ENCODE results near the gene SFMBT1.
A peak's percentile ranks its signal among the peaks of the same experiment; 100 is the strongest.

The SFMBT1 gene

GRCh38 chr3:53003320-53003719 lies 42.6 kb downstream of the SFMBT1 start:
- H3K4me3 ChIP-seq (ENCODE audit: low read depth, low read length): no peak overlapping the region
- DNase-seq (ENCODE audit: low read depth): no peak
- no peak for TF ChIP-seq CTCF (IDR thresholded peaks at IDR 0.05; ENCODE audit: control insufficient read depth, extremely low read depth, insufficient read depth)

- no peak for DNase-seq (ENCODE audit: low read depth)
- no peak for TF ChIP-seq CTCF (IDR thresholded peaks at IDR 0.05; ENCODE audit: control insufficient read depth, extremely low read depth, insufficient read depth)
- no peak overlapping the region for H3K4me3 ChIP-seq (ENCODE audit: low read depth, low read length)
Measured at GRCh38 chr3:52998771-52999513, 46.9 kb downstream of the SFMBT1 start.

- no peak overlapping the region for H3K4me3 ChIP-seq (ENCODE audit: low read depth, low read length)
- TF ChIP-seq CTCF (IDR thresholded peaks at IDR 0.05; ENCODE audit: control insufficient read depth, extremely low read depth, insufficient read depth): no peak
- no peak for DNase-seq (ENCODE audit: low read depth)
Measured at GRCh38 chr3:52990637-52991036, 55.2 kb downstream of the SFMBT1 start.

GRCh38 chr3:52986938-52987337 lies 58.9 kb downstream of the SFMBT1 start:
- TF ChIP-seq CTCF (IDR thresholded peaks at IDR 0.05; ENCODE audit: control insufficient read depth, extremely low read depth, insufficient read depth): peak; percentile 42; the same call in 1 of the 2 replicates
- H3K4me3 ChIP-seq (ENCODE audit: low read depth, low read length): no peak overlapping the region
- DNase-seq (ENCODE audit: low read depth): no peak

GRCh38 chr3:52986049-52986448 lies 59.8 kb downstream of the SFMBT1 start:
- DNase-seq (ENCODE audit: low read depth): no peak
- no peak for TF ChIP-seq CTCF (IDR thresholded peaks at IDR 0.05; ENCODE audit: control insufficient read depth, extremely low read depth, insufficient read depth)
- no peak overlapping the region for H3K4me3 ChIP-seq (ENCODE audit: low read depth, low read length)

GRCh38 chr3:52983828-52984227 lies 62.0 kb downstream of the SFMBT1 start:
- TF ChIP-seq CTCF (IDR thresholded peaks at IDR 0.05; ENCODE audit: control insufficient read depth, extremely low read depth, insufficient read depth): no peak
- H3K4me3 ChIP-seq (ENCODE audit: low read depth, low read length): no peak overlapping the region
- DNase-seq (ENCODE audit: low read depth): no peak

- H3K4me3 ChIP-seq (ENCODE audit: low read depth, low read length): no peak overlapping the region
- no peak for DNase-seq (ENCODE audit: low read depth)
- TF ChIP-seq CTCF (IDR thresholded peaks at IDR 0.05; ENCODE audit: control insufficient read depth, extremely low read depth, insufficient read depth): no peak
Measured at GRCh38 chr3:52983336-52983807, 62.5 kb downstream of the SFMBT1 start.

Measured in LNCaP clone FGC (cell line).